ENCODE results near the gene TRAM2.

Gene TRAM2

DNA sequence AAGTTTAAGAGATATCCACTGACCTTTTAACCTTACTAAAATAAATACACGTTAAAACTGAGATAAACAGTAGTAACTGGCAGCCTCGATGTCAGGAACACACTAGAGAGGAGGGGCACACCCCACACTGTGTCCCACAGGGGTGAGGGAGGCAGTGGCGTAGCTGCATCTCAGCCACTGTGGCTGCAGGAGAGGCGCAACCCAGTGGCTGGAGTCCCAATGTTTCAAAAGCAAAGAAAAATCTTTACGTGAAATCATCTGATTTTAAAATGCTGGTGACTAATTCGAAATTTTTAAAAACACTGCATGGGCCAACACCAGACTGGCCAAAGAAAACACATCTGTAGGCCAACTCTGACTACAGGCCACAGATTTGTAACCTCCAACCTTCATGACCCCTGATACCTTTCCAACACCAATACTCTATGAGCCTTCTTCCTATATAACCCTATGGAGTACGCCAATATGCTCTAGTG, 54.7 kb downstream of the TRAM2 start:
- H3K9me3 ChIP-seq, result no peaks in the 10 kb centered on the region
- no peaks in the 10 kb centered on the region for H3K27me3 ChIP-seq
- TF ChIP-seq, protein P1, sequence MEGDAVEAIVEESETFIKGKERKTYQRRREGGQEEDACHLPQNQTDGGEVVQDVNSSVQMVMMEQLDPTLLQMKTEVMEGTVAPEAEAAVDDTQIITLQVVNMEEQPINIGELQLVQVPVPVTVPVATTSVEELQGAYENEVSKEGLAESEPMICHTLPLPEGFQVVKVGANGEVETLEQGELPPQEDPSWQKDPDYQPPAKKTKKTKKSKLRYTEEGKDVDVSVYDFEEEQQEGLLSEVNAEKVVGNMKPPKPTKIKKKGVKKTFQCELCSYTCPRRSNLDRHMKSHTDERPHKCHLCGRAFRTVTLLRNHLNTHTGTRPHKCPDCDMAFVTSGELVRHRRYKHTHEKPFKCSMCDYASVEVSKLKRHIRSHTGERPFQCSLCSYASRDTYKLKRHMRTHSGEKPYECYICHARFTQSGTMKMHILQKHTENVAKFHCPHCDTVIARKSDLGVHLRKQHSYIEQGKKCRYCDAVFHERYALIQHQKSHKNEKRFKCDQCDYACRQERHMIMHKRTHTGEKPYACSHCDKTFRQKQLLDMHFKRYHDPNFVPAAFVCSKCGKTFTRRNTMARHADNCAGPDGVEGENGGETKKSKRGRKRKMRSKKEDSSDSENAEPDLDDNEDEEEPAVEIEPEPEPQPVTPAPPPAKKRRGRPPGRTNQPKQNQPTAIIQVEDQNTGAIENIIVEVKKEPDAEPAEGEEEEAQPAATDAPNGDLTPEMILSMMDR (IDR thresholded peaks at IDR 0.05), result no peak
- no peaks in the 10 kb centered on the region for H3K4me1 ChIP-seq (ENCODE audit: control insufficient read depth in 1 of 2, insufficient read depth in 1 of 2, low read depth in 1 of 2, low read length in 1 of 2)
- no peak overlapping the region for H3K4me3 ChIP-seq (ENCODE audit: low read depth in 1 of 2, low read length in 1 of 2)
- H3K36me3 ChIP-seq, result peaks cover 6% of the 10 kb centered on the region
- H3K27ac ChIP-seq, result no peak overlapping the region

DNA sequence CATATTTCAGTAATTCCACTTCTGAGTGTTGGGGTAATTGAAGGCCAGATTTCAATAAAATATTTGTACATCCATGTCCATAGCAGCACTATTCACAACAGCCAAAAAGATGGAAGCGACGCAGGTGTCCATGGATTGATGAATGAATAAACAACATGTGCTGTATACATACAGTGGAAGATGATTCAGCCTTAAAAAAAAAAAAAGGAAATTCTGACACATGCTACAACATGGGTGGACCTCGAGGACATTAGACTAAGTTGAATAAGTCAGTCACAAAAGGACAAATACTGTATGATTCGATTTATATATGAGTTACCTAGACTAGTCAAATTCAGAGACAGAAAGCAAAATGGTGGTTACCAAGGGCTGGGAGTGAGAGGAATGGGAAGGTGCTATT, 57.2 kb downstream of the TRAM2 start:
- Histone ChIP-seq H3K4me3 (ENCODE audit: low read depth in 1 of 2, low read length in 1 of 2) (no peak overlapping the region), H3K4me1 (ENCODE audit: control insufficient read depth in 1 of 2, insufficient read depth in 1 of 2, low read depth in 1 of 2, low read length in 1 of 2) (no peaks in the 10 kb centered on the region), H3K27ac (no peak overlapping the region), H3K36me3 (peaks cover 29% of the 10 kb centered on the region), H3K9me3 (no peaks in the 10 kb centered on the region), H3K27me3 (no peaks in the 10 kb centered on the region)
- TF ChIP-seq, protein P1 (IDR thresholded peaks at IDR 0.05), result no peak

DNA sequence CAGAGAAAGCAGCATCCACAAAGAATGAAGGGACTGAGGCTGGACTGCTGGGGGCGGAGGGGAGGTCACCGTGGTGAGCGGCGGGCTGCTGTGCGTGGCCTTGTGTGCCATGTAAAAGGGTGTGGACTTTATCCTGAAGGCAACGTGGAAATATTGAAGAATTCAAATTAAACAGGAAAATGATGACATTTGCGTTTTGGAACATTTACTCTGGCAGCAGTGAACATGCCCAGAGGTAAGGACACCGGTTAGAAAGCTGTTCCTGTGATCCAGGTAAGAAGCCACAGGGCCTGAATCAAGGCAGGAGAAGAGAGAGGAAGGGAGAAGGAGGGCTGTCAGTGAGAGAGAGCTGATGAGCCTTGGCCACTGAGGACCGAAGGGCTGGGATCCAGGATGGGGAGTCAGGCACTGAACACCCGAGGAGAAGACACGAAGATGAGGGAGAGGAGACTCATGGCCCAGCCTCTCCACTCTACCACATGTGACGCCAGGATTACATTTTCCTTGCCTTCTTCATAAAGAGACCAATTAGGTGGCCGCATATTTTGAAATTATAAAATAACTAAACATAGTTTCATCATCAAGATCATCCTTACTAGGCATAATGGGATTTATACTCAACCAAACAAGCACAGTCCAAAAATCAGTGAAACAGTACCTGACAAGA, 58.4 kb downstream of the TRAM2 start:
- Histone ChIP-seq H3K9me3 (no peaks in the 10 kb centered on the region), H3K4me1 (ENCODE audit: control insufficient read depth in 1 of 2, insufficient read depth in 1 of 2, low read depth in 1 of 2, low read length in 1 of 2) (no peaks in the 10 kb centered on the region), H3K27me3 (no peaks in the 10 kb centered on the region), H3K36me3 (peaks cover 38% of the 10 kb centered on the region), H3K27ac (no peak overlapping the region), H3K4me3 (ENCODE audit: low read depth in 1 of 2, low read length in 1 of 2) (no peak overlapping the region)
- TF ChIP-seq, protein P1 (IDR thresholded peaks at IDR 0.05), result no peak

DNA sequence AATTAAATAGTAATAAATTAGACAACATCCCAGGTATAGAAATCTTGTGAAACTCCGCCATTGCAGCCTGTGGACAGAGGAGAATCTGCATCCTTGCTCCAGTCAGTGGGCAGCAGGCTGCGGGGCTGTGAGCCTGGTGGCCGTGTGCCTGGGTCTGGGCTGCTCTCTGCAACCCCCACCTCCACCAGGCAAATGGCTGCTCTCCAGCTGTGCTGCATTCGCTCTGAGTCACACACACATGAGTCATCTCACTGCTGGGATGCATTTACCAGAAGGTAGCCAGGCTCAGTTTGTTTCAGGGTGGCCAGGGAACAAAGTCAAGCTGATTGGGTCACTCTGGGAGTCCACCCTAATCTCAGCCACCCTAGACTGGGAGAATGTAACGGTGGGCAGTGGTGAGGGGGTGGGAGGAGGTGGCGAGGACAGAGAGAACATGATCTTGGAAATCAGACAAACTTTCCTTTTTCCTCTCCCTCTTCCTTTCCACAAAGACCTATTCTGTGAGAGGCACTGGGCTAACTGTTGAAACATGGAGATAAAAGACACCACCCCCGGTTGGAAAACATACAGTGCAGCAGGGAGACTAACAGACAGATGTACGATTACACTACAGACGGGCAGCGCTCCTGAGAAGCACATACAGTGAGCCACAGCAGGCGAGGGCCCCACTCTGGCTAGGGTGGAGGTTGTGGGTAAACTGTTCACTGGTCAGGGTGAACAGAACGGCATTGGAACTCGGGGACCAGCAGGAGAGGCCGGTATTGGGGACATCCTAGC, 59.2 kb downstream of the TRAM2 start:
- Histone ChIP-seq H3K4me1 (ENCODE audit: control insufficient read depth in 1 of 2, insufficient read depth in 1 of 2, low read depth in 1 of 2, low read length in 1 of 2) (no peaks in the 10 kb centered on the region), H3K4me3 (ENCODE audit: low read depth in 1 of 2, low read length in 1 of 2) (no peak overlapping the region), H3K27me3 (no peaks in the 10 kb centered on the region), H3K9me3 (no peaks in the 10 kb centered on the region), H3K36me3 (peaks cover 38% of the 10 kb centered on the region), H3K27ac (no peak overlapping the region)
- TF ChIP-seq, protein P1 (IDR thresholded peaks at IDR 0.05), result no peak

DNA sequence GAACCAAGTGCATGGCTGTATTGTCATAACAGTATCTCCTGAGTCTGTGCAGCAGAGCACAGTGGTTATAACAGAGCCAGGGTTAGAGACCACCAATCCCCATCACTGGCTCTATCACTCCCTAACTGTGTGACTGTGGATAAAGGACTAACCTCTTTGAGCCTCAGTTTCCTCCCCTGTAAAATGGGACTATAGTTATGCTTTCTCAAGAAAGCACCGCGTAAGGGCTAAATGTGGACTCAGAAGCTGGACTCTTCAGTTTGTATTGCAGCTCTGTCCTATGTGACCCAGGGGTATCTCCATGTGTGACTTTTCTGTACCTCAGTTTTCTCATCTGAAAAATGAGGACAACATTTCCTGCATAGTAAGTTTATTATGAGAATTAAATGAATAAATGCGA, 59.9 kb downstream of the TRAM2 start:
- no peak overlapping the region for H3K27ac ChIP-seq
- no peaks in the 10 kb centered on the region for H3K4me1 ChIP-seq (ENCODE audit: control insufficient read depth in 1 of 2, insufficient read depth in 1 of 2, low read depth in 1 of 2, low read length in 1 of 2)
- TF ChIP-seq, protein P1 (IDR thresholded peaks at IDR 0.05), result no peak
- H3K4me3 ChIP-seq (ENCODE audit: low read depth in 1 of 2, low read length in 1 of 2), result no peak overlapping the region
- no peaks in the 10 kb centered on the region for H3K9me3 ChIP-seq
- no peaks in the 10 kb centered on the region for H3K27me3 ChIP-seq
- H3K36me3 ChIP-seq, result peaks cover 43% of the 10 kb centered on the region

Data from neutrophil (primary cell).